Amniotic epithelial cell (primary cell): Measurements from ENCODE around the gene TMCO1.
A peak's percentile ranks its signal among the peaks of the same experiment; 100 is the strongest.
"Not testable (repeated sequence)": the region's sequence is repeated elsewhere in the genome, so short reads cannot be mapped to it uniquely, and the experiment has no call there.

Experiments
- DNase-seq: peaks from one replicate; pipeline ENCODE4 v3.0.0-alpha.2; 2010; ENCODE audit warnings: low read depth

The TMCO1 gene

DNA sequence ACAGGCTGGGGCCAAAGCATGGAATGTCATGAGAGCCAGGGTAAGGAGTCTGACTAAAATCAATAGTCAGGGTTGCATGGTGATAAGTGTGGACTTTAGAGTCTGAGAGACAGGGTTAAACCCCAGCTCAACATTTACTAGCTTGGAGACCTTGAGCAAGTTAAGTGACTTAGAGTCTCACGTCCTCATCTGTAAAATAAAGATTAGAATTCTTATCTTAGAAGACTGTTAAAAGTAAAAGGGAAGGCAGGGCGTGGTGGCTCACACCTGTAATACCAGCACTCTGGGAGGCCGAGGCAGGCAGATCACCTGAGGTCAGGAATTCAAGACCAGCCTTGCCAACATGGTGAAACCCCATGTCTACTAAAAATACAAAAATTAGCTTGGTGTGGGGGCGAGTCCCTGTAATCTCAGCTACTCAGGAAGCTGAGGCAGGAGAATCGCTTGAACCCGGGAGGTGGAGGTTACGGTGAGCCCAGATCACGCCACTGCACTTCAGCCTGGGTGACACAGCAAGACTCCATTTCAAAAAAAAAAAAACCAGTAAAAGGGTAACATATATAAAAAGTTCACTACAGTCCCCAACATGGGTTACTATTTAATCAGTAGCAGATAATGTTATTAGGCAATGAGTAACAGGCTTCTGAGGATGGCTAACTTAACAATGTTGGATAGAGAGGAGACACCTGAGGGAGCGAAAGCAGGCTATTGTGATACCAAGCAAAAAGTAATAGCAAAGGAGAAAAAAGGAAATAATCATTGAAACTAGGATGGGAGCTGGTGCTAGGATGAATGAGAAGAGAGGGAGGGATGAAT, 20.8 kb downstream of the TMCO1 start:
- no peak for DNase-seq

DNA sequence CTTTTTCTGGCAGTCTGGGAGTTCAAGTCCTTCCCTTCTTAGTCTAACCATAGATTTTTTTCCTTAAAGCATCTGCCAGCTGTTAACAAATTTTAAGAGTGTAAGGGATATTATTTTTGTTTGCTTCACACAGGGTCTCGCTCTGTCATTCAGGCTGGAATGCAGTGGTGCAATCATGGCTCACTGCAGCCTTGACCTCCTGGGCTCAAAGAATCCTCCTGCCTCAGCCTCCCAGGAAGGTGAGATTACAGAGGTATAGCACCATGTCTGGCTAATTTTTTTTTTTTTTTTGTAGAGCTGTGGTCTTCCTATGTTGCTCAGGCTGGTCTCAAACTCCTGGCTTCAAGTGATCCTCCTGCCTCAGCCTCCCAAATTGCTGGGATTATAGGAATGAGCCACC, 23.8 kb downstream of the TMCO1 start:
- not testable (repeated sequence) for DNase-seq

DNA sequence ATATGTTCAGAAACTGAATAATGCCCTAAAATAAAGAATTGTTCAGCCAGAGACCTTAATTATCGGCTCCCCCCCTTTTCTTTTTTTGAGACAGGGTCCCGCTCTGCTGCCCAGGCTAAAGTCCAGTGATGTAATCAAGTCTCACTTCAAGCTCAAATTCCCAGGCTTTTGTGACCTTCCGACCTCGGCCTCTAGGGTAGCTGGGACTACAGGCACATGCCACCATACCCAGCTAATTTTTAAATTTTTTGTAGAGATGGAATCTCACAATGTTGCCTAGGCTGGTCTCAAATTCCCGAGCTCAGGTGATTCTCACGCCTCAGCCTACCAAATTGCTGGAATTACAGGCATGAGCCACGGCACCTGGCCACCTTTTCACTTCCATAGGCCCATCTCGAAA, 26.5 kb downstream of the TMCO1 start:
- DNase-seq = no peak

DNA sequence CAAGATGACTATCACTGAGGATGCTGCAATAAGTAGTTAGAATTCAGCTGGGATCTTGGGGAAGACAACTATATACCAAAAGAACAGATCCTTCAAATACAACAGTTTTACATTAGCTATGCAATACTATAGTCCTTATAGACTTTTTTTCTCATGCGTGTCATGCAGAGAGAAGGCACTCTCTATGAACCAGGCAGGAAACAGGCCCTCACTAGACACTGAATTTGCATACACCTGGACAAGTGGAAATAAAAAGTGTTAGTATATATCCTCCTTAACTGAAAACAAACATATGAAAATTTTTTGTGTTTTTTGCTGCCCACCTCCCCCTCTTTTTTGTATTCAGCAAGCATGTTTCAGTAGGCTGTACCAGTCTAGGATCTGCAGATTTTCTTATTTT, 29.9 kb downstream of the TMCO1 start:
- DNase-seq = no peak

DNA sequence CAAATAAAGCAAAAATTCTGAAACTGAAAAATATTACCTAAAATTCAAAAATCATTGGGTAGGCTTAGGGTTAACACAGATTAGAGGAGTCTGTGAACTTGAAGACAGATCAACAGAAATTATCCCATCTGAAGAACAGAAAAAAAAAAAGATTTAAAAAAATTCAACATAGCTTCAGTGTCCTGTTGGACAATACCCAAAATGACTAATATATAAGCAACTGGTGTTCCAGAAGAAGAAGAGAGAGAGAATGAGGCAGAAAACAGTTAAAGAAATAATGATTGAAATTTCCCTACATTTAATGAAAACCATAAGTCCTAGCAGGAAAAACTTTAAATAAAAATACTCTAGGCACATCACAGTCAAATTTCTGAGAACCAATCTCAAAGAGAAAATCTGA, 31.5 kb downstream of the TMCO1 start:
- no peak for DNase-seq

DNA sequence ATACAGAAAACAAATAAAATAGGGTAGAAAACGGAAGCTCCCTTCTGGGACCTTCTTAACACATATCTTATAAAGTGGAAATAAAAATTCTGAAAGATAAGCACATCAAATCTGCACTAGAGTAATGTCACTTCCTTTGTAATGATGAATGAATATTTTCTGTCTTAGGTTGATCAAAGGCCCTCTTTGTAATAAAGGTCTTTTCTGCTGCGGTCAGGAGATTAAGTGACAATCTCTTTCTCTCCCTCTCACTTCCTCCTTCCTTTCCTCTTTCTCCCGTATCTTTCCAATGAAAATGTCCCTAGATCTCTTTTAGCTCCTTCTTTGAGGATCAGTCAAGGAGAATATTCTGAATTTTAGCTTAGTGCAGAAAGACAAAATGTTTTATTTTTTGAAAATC, 33.8 kb downstream of the TMCO1 start:
- no peak for DNase-seq

DNA sequence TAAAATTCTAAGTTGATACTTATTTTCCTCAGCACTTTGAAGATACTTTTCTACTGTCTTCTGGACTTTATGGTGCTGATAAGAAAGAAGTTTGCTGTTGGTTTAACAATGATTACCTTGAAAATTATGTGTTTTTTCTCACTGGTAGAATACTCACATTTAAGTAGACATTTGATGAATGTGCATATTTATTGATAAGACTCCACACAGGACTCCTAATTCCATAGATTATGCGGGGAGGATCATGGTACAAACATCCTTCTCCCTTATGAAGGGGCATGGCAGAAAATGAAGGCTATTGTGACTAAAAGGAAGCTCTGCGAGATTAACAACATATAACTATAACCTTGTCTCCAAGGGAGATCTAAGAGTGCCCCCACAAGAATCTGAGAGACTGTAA, 41.8 kb downstream of the TMCO1 start:
- no peak for DNase-seq

DNA sequence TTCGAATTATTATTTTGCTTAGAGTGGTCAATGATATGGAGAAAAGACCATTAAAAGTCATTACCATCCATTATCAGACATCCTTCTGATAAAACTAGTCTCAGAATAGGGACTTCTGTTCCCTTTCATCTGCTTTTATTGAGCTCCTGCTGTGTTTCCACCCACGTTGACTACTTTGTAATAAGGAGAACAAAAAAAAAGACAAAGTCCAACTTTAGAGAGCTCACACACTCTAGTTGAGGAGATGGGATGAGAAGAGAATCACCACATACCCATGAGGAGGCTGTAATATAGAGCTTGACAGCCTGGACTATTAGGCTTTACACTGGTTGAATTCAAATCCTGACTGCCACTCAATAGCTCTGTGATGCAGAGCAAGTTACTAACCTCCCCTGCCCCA, 42.5 kb downstream of the TMCO1 start:
- DNase-seq = no peak

DNA sequence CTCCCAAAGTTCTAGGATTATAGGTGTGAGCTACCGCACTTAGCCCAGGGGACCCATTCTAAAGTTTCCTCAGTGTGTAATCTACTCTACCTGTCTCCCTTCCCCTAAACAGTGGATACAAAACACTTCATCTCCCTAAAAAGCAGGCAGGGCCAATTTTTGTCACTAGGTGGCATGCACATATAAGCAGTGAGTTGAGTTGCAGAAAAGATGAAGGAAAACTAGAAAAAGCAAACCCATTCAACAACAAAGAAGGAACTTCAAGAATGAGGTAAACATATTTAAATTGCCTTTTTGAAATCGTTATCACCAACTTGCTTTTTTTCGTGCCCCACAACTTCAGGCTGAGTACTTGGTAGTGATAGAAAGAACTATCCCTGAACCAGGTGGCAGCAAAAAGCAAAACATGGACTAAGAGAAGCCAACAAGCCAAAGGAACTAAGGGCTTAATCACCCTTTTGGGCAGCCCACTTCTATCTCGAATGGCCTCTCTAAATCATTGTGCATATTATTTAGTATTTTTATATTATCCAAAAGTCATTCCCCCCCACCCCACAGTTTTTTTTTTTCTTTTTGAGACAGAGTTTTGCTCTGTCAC, 50.7 kb downstream of the TMCO1 start:
- peak; percentile 62 for DNase-seq

DNA sequence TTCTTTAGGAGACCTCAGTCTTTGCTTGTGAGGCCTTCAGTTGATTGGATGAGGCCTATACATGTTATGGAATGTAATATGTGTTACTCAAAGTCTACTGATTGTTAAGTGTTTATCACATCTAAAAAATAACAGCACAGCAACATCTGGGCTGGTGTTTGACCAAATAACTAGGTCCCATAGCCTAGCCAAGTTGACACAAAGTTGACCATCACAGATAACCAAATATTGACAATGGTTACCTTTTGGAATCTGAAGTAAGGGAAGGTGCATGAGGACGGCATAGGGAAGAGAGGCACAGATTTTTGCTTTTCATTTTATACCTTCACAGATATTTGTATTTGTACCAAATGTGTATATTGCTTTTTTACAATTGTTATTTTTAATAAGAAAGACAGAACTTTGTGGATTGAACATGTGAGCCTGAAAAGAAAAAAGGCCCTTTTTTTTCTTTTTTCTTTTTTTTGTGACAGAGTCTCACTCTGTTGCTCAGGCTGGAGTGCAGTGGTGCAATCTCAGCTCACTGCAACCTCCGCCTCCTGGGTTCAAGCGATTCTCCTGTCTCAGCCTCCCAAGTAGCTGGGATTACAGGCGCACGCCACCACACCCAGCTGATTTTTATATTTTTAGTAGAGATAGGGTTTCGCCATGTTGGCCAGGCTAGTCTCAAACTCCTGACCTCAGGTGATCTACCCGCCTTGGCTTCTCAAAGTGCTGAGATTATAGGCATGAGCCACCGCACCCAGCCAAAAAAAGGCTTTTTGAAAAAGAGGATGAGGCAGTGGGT, 52.2 kb downstream of the TMCO1 start:
- DNase-seq = not testable (repeated sequence)

DNA sequence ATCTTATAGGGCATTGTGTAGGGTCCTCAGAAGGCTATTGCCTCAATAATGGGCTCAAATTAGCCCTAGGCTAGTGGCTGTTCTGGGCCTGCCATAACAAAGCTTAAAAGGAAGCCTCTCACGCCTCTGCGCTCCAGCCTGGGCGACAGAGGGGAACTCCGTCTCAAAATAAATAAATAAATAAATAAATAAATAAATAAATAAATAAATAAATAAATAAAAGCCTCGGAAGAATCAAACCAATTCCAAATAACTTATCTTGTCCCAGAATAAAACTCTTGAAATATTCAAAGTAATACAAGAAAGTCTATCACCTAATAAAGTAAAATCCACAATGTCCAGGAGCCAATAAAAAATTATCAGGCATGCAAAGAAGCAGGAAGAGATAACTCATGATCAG, 55.9 kb downstream of the TMCO1 start:
- DNase-seq = no peak

DNA sequence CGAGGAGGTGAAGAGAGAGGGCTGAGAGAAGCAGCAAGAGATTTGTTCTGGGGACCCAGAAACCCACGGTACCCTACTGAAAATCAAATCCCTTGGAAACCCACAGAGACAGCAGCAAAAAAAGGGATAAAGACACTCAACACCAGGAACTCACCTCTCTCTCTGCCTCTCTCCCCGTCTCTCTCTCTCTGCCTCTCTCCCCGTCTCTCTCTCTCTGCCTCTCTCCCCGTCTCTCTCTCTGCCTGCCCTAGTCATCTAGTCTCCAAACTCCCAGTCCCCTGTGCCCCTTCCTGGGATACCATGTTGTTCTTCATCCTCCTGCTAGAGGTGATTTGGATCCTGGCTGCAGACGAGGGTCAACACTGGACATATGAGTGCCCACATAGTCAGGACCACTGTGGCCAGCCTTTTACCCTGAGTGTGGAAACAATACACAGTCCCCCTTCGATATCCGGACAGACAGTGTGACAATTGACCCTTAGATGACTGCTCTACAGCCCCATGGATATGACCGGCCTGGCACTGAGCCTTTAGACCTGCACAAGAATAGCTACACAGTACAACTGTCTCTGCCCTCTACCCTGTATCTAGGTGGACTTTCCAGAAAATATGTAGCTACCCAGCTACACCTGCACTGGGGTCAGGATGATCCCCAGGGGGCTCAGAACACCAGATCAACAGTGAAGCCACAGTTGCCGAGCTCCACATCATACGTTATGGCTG, 60.5 kb downstream of the TMCO1 start:
- no peak for DNase-seq

DNA sequence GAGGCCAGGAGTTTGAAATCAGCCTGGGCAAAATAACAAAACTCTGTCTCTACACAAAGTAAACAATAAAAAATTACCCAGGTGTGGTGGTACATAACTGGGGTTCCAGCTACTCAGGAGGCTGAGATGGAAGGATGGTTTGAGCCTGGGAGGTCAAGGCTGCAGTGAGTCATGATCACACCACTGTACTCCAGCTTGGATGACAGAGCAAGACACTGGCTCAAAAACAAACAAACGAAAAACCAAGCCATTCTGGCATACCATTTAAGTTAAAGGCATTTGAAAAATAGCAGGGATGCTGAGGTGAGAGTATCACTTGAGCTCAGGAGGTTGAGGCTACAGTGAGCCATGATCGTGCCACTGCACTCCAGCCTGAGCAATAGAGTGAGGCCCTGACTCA, 65.0 kb downstream of the TMCO1 start:
- no peak for DNase-seq

DNA sequence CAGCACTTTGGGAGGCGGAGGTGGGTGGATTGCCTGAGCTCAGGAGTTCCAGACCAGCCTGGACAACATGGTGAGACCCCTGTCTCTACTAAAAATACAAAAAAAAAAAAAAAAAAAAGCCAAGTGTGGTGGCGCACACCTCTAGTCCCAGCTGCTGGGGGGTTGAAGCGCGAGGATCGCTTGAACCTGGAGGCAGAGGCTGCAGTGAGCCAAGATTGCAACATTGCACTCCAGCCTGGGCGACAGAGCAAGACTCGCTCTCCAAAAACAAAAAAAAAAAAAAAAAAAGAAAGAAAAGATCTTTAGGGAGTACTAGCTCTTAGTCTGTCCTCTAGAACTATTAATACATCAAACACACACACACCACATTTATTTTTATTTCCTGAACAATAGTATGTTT, 66.7 kb downstream of the TMCO1 start:
- DNase-seq = not testable (repeated sequence)

DNA sequence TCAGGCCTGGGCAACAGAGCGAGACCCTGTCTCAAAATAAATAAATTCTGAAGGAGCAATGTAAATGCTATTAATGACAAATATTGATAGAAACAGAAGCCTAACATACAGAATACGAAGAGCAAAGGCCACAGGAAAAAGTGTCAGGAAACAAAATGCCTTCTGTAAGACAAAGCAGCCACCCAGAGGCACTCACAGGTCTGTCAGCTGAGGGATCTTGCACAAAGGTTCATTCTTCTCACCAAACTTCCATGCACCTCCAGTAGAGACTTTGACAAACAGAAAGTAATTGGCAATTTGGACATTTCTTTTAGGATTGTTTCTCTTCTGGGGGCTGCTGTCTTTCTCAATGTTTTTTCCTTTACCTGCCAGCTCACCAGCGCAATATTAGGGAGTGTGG, 69.1 kb downstream of the TMCO1 start:
- no peak for DNase-seq

DNA sequence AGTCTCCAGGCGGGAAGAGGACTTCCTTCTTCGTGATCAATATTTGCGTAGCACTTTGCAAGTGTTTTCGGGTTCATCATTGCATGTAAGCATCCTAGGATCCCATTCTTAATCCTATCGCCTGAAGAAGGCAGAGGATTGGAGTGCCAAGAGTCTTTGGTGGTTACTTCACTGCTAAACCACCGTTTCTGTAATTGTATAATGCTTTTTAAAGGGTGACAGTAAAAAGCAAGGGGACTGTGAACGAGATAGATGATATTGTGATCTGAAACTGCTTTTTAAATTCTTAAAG, 70.0 kb downstream of the TMCO1 start:
- no peak for DNase-seq

DNA sequence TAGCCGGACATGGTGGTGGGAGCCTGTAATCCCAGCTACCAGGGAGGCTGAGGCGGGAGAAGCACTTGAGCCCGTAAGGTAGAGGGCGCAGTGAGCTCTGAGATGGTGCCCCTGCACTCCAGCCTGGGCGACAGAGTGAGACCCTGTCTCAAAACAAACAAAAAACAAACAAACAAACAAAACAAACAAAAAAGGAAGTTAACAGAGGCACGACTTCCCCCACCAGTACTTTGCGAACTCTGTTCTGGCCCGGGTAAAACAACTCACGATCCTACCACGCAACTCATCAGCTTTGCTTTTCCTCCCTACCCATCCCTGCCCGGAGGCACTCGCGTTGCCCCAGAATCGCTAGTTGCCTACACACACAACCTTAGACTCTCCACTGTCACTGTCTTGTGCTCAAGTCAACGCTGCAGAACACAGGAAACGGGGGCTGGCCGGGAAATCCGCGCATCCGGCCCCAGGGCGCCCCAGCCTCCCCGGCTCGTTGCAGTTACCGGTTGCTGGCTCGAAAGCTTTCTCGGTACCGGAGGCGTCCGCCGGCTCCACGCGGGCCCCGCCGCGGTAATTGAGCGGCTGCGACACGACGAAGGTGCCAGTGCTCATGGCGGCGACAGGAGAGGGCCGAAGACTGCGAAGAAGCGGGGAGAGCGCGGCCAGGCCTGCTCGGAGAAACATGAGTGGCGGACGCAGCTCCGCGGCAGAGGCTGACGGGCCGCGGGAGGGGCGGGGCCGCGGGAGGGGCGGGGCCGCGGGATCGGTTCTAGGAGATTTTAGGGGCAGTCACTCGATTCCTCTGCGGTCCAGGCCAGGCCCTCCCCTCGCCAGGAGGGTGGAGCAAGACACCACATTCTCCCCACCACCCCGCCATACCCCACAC, 70.5 kb downstream of the TMCO1 start, which contains the start of gene ALDH9A1:
Gene ALDH9A1, minus strand, starts transcription at position 682 of the 880 bp plus-strand sequence. Its CDS starts 4 bp downstream, at position 678.
- DNase-seq = peak; percentile 59

DNA sequence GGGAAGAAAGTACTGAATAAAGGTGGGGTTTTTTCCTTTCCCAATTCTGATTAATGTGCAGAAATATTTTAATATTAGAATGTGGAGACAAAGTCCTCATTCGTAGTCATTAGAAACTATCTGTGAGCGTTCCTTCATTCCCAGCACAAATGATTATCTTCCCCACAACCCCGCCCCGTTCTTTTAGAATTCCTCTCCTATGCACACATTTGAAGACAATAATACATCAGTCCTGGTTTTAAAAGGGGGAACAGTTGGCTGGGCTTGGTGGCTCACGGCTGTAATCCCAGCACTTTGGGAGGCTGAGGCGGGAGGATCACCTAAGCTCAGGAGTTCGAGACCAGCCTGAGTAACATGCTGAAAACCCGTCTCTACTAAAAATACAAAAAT, 71.2 kb downstream of the TMCO1 start:
- no peak for DNase-seq

DNA sequence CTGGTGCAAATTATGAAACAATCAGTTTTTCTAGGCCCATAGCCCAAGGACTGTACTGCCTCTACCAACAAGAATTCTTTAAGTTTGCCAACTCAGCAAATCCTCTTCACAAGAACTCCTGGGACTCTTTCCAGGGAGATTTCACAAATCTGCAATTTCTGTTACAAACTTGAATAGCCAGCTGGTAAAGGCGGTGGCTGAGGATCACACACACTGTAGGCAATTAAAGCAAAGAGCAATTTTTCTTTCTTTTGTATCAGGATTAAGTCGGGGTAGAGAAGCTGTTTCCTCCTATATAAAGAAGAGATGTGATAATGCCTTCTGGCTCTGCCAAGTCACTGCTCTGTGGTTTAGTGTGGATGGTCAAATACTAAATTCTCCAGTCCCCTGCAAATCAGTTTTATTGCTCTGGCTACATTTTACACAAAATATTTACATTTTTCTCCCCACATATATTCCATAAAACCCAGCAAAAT, 72.0 kb downstream of the TMCO1 start:
- peak; percentile 95 for DNase-seq

DNA sequence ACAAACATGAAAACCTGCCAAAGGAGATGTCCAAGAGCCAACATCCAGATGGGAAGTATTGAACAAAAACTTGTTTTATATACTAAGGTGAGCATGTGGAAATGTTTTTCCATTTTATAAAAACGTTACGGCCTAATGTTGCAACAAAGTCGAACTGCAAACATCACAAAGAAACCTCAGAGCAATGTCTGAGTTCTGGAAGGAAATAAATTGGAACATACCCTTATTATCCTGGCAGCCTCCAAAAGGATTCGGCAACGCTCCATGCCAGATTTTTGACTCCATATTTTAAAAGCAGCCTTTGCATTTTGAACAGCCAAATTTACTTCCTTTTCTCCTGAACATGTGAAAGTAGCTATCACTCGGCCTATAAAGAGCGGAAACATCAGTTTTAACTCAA, 73.6 kb downstream of the TMCO1 start:
- DNase-seq = no peak

DNA sequence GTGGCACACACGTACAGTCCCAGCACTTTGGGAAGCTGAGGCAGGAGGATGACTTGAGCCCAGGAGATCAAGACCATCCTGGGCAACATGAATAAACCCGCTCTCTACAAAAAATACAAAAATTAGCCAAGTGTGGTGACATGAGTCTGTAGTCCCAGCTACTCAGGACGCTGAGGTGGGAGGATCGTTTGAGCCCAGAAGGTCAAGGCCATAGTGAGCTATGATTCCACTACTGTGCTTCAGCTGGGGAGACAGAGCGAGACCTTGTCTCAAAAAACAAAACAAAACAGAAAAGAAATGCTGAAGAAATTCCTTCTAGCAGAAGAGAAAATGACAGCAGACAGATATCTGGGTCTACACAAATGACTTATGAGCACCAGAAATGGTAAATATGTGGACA, 80.6 kb downstream of the TMCO1 start:
- DNase-seq = no peak
